H9 (cell line): ENCODE data around the gene HBA1. TPM values are rescaled to one million over a fixed set of nuclear protein-coding genes. Genes with fewer than 3 reads are reported as not detected.
"Not testable (repeated sequence)": the region's sequence is repeated elsewhere in the genome, so short reads cannot be mapped to it uniquely, and the experiment has no call there.

Source experiments
- DNase-seq: peaks from one replicate; pipeline ENCODE4 v3.0.0-alpha.2; 2017
- H2AFZ ChIP-seq: one replicate; pipeline ENCODE4 v1.6.1; 2013; ENCODE audit warnings: mild to moderate bottlenecking, low read length, control low read depth, moderate library complexity
- H2AK5ac ChIP-seq: 2 replicates; pipeline ENCODE4 v1.6.1; 2013; ENCODE audit warnings: low read length, control low read depth, mixed read lengths; ENCODE audit not compliant: insufficient read length
- H2BK120ac ChIP-seq: one replicate; pipeline ENCODE4 v1.6.1; 2013; ENCODE audit warnings: low read depth, mild to moderate bottlenecking, low read length, control low read depth, inconsistent platforms; ENCODE audit not compliant: poor library complexity, severe bottlenecking
- H2BK12ac ChIP-seq: 2 replicates; pipeline ENCODE4 v1.6.1; 2013; ENCODE audit warnings: low read length, control low read depth, mixed read lengths, low read depth; ENCODE audit not compliant: insufficient read length
- H2BK15ac ChIP-seq: 2 replicates; pipeline ENCODE4 v1.6.1; 2013; ENCODE audit warnings: low read depth, low read length, control low read depth
- H2BK20ac ChIP-seq: one replicate; pipeline ENCODE4 v1.6.1; 2013; ENCODE audit warnings: low read depth, mild to moderate bottlenecking, low read length, control low read depth, inconsistent platforms; ENCODE audit not compliant: poor library complexity, severe bottlenecking
- H2BK5ac ChIP-seq: 2 replicates; pipeline ENCODE4 v1.6.1; 2013; ENCODE audit warnings: low read length, control low read depth, mixed read lengths; ENCODE audit not compliant: insufficient read length
- H3K14ac ChIP-seq: 2 replicates; pipeline ENCODE4 v1.6.1; 2013; ENCODE audit warnings: low read length, control low read depth; ENCODE audit not compliant: insufficient read depth
- H3K18ac ChIP-seq: 2 replicates; pipeline ENCODE4 v1.6.1; 2013; ENCODE audit warnings: low read depth, mild to moderate bottlenecking, mixed read lengths, low read length, control low read depth; ENCODE audit not compliant: insufficient read length
- H3K23ac ChIP-seq: 2 replicates; pipeline ENCODE4 v1.6.1; 2013; ENCODE audit warnings: low read length, control low read depth, mixed read lengths, low read depth; ENCODE audit not compliant: insufficient read length
- H3K23me2 ChIP-seq: 2 replicates; pipeline ENCODE4 v1.6.1; 2013; ENCODE audit warnings: low read depth, mild to moderate bottlenecking, mixed read lengths, low read length, control low read depth; ENCODE audit not compliant: insufficient read length, poor library complexity, severe bottlenecking
- H3K27ac ChIP-seq: 2 replicates; pipeline ENCODE4 v1.5.1; 2013; ENCODE audit warnings: low read length, control low read depth, mixed read lengths, low read depth; ENCODE audit not compliant: insufficient read length
- H3K27me3 ChIP-seq: 2 replicates; pipeline ENCODE4 v1.6.1; 2013; ENCODE audit warnings: low read length, control low read depth, inconsistent platforms; ENCODE audit not compliant: insufficient read depth
- H3K4ac ChIP-seq: 2 replicates; pipeline ENCODE4 v1.6.1; 2013; ENCODE audit warnings: low read depth, mild to moderate bottlenecking, control low read depth, inconsistent platforms, low read length, moderate library complexity
- H3K4me1 ChIP-seq: 2 replicates; pipeline ENCODE4 v1.6.1; 2013; ENCODE audit warnings: low read length, control low read depth, inconsistent platforms; ENCODE audit not compliant: insufficient read depth
- H3K4me2 ChIP-seq: 2 replicates; pipeline ENCODE4 v1.6.1; 2013; ENCODE audit warnings: low read length, control low read depth, mixed read lengths; ENCODE audit not compliant: insufficient read length, insufficient read depth
- H3K56ac ChIP-seq: 2 replicates; pipeline ENCODE4 v1.6.1; 2013; ENCODE audit warnings: low read depth, mild to moderate bottlenecking, mixed read lengths, low read length, control low read depth; ENCODE audit not compliant: insufficient read length
- H3K79me1 ChIP-seq: 2 replicates; pipeline ENCODE4 v1.6.1; 2013; ENCODE audit warnings: low read depth, mild to moderate bottlenecking, moderate library complexity, low read length, control low read depth, inconsistent platforms; ENCODE audit not compliant: insufficient read depth, poor library complexity, severe bottlenecking
- H3K79me2 ChIP-seq: 2 replicates; pipeline ENCODE4 v1.6.1; 2013; ENCODE audit warnings: low read length, control low read depth, inconsistent platforms; ENCODE audit not compliant: insufficient read depth
- H3K9ac ChIP-seq: 2 replicates; pipeline ENCODE4 v1.6.1; 2013; ENCODE audit warnings: low read length, control low read depth, mixed read lengths; ENCODE audit not compliant: insufficient read length; ENCODE audit errors: extremely low read depth
- H3K9me3 ChIP-seq: one replicate; pipeline ENCODE4 v1.6.1; 2013; ENCODE audit warnings: low read depth, low read length, inconsistent platforms; ENCODE audit not compliant: control insufficient read depth
- H3T11ph ChIP-seq: one replicate; pipeline ENCODE4 v1.6.1; 2013; ENCODE audit warnings: mild to moderate bottlenecking, low read length, control low read depth, inconsistent platforms
- H4K20me1 ChIP-seq: one replicate; pipeline ENCODE4 v1.6.1; 2013; ENCODE audit not compliant: control insufficient read depth, insufficient read length, insufficient read depth
- H4K5ac ChIP-seq: 2 replicates; pipeline ENCODE4 v1.6.1; 2013; ENCODE audit warnings: low read depth, mild to moderate bottlenecking, mixed read lengths, low read length, control low read depth; ENCODE audit not compliant: insufficient read length
- H4K8ac ChIP-seq: replicated peaks from 2 replicates; pipeline ENCODE4 v1.6.1; 2013; ENCODE audit warnings: low read length, control low read depth, mixed read lengths, low read depth; ENCODE audit not compliant: insufficient read length
- H4K91ac ChIP-seq: 2 replicates; pipeline ENCODE4 v1.6.1; 2013; ENCODE audit warnings: low read depth, mild to moderate bottlenecking, moderate library complexity, mixed read lengths, low read length, control low read depth; ENCODE audit not compliant: insufficient read length
- H3K27ac Mint-ChIP-seq, 3 experiments: 2 replicates in 2 of 3; 3 replicates in 1 of 3; pipeline ENCODE4 v1.8.0; 2020 to 2021; ENCODE audit warnings: mixed read lengths in 3 of 3, mild to moderate bottlenecking in 1 of 3, moderate library complexity in 1 of 3
- H3K27me3 Mint-ChIP-seq: 2 replicates; pipeline ENCODE4 v1.8.0; 2021; ENCODE audit warnings: low read depth, mild to moderate bottlenecking, moderate library complexity, mixed read lengths
- H3K36me3 Mint-ChIP-seq, 3 experiments: 2 replicates in 2 of 3; 3 replicates in 1 of 3; pipeline ENCODE4 v1.8.0; 2020 to 2021; ENCODE audit warnings: low read depth in 3 of 3, mixed read lengths in 3 of 3; ENCODE audit not compliant: insufficient read depth in 1 of 3
- H3K4me1 Mint-ChIP-seq, 2 experiments: 2 replicates each; pipeline ENCODE4 v1.8.0; 2020; ENCODE audit warnings: mixed read lengths in 2 of 2
- H3K4me3 Mint-ChIP-seq, 2 experiments: 2 replicates in 1 of 2; 3 replicates in 1 of 2; pipeline ENCODE4 v1.8.0; 2020 to 2021; ENCODE audit warnings: mild to moderate bottlenecking in 2 of 2, mixed read lengths in 2 of 2, moderate library complexity in 1 of 2
- H3K9me3 Mint-ChIP-seq, 2 experiments: 2 replicates in 1 of 2; 3 replicates in 1 of 2; pipeline ENCODE4 v1.8.0; 2020; ENCODE audit warnings: mild to moderate bottlenecking in 2 of 2, mixed read lengths in 2 of 2, moderate library complexity in 1 of 2
- WGBS: extraction: QIAGEN DNeasy Blood & Tissue Kit; methylation state at CpG from one replicate; pipeline ENCODE4 v1.1.7; 2013; ENCODE audit warnings: missing lambda C conversion rate, low lambda C conversion rate, mixed read lengths; ENCODE audit not compliant: insufficient read length; ENCODE audit errors: extremely low coverage; 5-methylcytosine and 5-hydroxymethylcytosine counted together
- long read RNA-seq: library from polyadenylated mRNA; unstranded; transcript quantifications from one replicate; pipeline ENCODE4 v2.0.0, GENCODE V29; 2020
- total RNA-seq: library from RNA; stranded (reverse); gene quantifications from 2 replicates; pipeline ENCODE4 v1.2.1, GENCODE V29; 2021

The HBA1 gene
- total RNA-seq: 2.0 and 7.2 TPM in 2 replicates
- long read RNA-seq: 0 reads

DNA sequence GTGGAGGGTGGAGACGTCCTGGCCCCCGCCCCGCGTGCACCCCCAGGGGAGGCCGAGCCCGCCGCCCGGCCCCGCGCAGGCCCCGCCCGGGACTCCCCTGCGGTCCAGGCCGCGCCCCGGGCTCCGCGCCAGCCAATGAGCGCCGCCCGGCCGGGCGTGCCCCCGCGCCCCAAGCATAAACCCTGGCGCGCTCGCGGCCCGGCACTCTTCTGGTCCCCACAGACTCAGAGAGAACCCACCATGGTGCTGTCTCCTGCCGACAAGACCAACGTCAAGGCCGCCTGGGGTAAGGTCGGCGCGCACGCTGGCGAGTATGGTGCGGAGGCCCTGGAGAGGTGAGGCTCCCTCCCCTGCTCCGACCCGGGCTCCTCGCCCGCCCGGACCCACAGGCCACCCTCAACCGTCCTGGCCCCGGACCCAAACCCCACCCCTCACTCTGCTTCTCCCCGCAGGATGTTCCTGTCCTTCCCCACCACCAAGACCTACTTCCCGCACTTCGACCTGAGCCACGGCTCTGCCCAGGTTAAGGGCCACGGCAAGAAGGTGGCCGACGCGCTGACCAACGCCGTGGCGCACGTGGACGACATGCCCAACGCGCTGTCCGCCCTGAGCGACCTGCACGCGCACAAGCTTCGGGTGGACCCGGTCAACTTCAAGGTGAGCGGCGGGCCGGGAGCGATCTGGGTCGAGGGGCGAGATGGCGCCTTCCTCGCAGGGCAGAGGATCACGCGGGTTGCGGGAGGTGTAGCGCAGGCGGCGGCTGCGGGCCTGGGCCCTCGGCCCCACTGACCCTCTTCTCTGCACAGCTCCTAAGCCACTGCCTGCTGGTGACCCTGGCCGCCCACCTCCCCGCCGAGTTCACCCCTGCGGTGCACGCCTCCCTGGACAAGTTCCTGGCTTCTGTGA lies at the start of gene HBA1:
HBA1 (plus strand) TSS at position 204 of the 906 bp plus-strand sequence; CDS start at position 241, 37 bp downstream.
- DNase-seq, H3K9ac ChIP-seq, H3T11ph ChIP-seq, H3K36me3 Mint-ChIP-seq, H3K4ac ChIP-seq, H2BK15ac ChIP-seq, H3K18ac ChIP-seq, H3K79me1 ChIP-seq, H3K27ac ChIP-seq, H3K9me3 Mint-ChIP-seq, H2BK12ac ChIP-seq, H3K56ac ChIP-seq, H2BK5ac ChIP-seq, H4K8ac ChIP-seq, H4K20me1 ChIP-seq, H3K23ac ChIP-seq, H3K4me1 ChIP-seq, H2AFZ ChIP-seq, H4K5ac ChIP-seq, H2BK120ac ChIP-seq, H3K9me3 ChIP-seq, H3K14ac ChIP-seq, H2AK5ac ChIP-seq, H2BK20ac ChIP-seq, H3K23me2 ChIP-seq, H3K79me2 ChIP-seq, H4K91ac ChIP-seq: not testable (repeated sequence)
- peak within 1 kb of the TSS; percentile 13 for H3K4me2 ChIP-seq
- Mint-ChIP-seq H3K4me1 (peaks cover 15 to 19% of the 10 kb centered on the region in 2 experiments), H3K27ac (peak within 1 kb of the TSS in 1 of 3 experiments; percentile 83; a peak in 1 of 7 replicates), H3K27me3 (peaks cover 71% of the 10 kb centered on the region), H3K4me3 (peak within 1 kb of the TSS; percentile 48 to 67)
- no CpG with 5 or more reads among the region's 88 CpGs for WGBS
- H3K27me3 ChIP-seq: peaks cover 50% of the 10 kb centered on the region
